HFFc6 (cell line): ENCODE results near the gene LRRFIP2. TPM values are rescaled to one million over a fixed set of nuclear protein-coding genes. Genes with fewer than 3 reads are reported as not detected.
A peak's percentile ranks its signal among the peaks of the same experiment; 100 is the strongest.
"Not testable (repeated sequence)": the region's sequence is repeated elsewhere in the genome, so short reads cannot be mapped to it uniquely, and the experiment has no call there.

ENCODE experiments used
- DNase-seq: peaks from one replicate; pipeline ENCODE4 v3.0.0-alpha.2; 2018
- H3K27ac Mint-ChIP-seq: 2 replicates; pipeline ENCODE4 v1.8.0; 2020; ENCODE audit warnings: mild to moderate bottlenecking, mixed read lengths
- H3K27me3 Mint-ChIP-seq: 2 replicates; pipeline ENCODE4 v1.8.0; 2021; ENCODE audit warnings: mild to moderate bottlenecking, moderate library complexity, mixed read lengths; ENCODE audit not compliant: insufficient read depth
- H3K36me3 Mint-ChIP-seq: 2 replicates; pipeline ENCODE4 v1.8.0; 2021; ENCODE audit warnings: low read depth, mixed read lengths
- H3K4me1 Mint-ChIP-seq: 2 replicates; pipeline ENCODE4 v1.8.0; 2020; ENCODE audit warnings: low read depth, mixed read lengths
- H3K4me3 Mint-ChIP-seq: 2 replicates; pipeline ENCODE4 v1.8.0; 2020; ENCODE audit warnings: mild to moderate bottlenecking, moderate library complexity, mixed read lengths
- H3K9me3 Mint-ChIP-seq: 2 replicates; pipeline ENCODE4 v1.8.0; 2020; ENCODE audit warnings: mild to moderate bottlenecking, mixed read lengths
- CTCF ChIP-seq: fragments of 200-600 bp; sonication (generic); IDR thresholded peaks from 2 replicates; pipeline ENCODE4 v1.5.0; 2021; ENCODE audit warnings: antibody characterized with exemption, mild to moderate bottlenecking
- long read RNA-seq: library from polyadenylated mRNA; unstranded; transcript quantifications from one replicate; pipeline ENCODE4 v2.0.0, GENCODE V29; 2019
- total RNA-seq, 6 experiments: library from RNA; stranded (reverse); fragmentation: NEBNext Ultra II Directional; extraction: Animal tissue kit (Norgen Biotek cat#: 25700); gene quantifications; 2 replicates in 1 of 6; 3 replicates in 5 of 6; pipeline ENCODE4 v1.2.3, GENCODE V29; 2021

Gene LRRFIP2
- total RNA-seq: 100 to 1,000 TPM; 124 to 151 (median 134) TPM
- long read RNA-seq, transcript LRRFIP2-202 (14 exons, 2,821 nt): minor isoform, 5 of 199 reads
- long read RNA-seq, transcript LRRFIP2-209 (15 exons, 1,989 nt): minor isoform, 11 of 199 reads
- long read RNA-seq, transcript LRRFIP2-205 (15 exons, 2,522 nt): major isoform, 82 of 199 reads
- long read RNA-seq, partial matches to known transcripts: 32 of 199 reads
- long read RNA-seq, other reads (novel, unspliced or antisense): 58 of 199 reads

- Mint-ChIP-seq H3K4me3 (peak within 1 kb of the TSS; percentile 91), H3K9me3 (no peaks in the 10 kb centered on the region), H3K36me3 (peaks cover 64% of the 10 kb centered on the region), H3K27ac (peak within 1 kb of the TSS; percentile 86), H3K27me3 (no peaks in the 10 kb centered on the region; the same call in 1 of the 2 replicates), H3K4me1 (peaks cover 74% of the 10 kb centered on the region)
- DNase-seq: peak; percentile 85
- TF ChIP-seq CTCF: no peak
These were observed at the start of gene LRRFIP2 for GRCh38 chr3:37174532-37175126. TSS of gene LRRFIP2 (minus strand) at chr3:37174582. CDS start at chr3:37148983, 25,599 bp downstream.

GRCh38 chr3:37223576-37223975 lies 49.2 kb upstream of the LRRFIP2 start:
- no peak overlapping the region for H3K27ac Mint-ChIP-seq
- H3K27me3 Mint-ChIP-seq: peaks cover 17% of the 10 kb centered on the region
- H3K4me1 Mint-ChIP-seq: peaks cover 31% of the 10 kb centered on the region
- no peaks in the 10 kb centered on the region for H3K36me3 Mint-ChIP-seq
- TF ChIP-seq CTCF: no peak
- DNase-seq: no peak
- no peak overlapping the region for H3K4me3 Mint-ChIP-seq
- H3K9me3 Mint-ChIP-seq: no peaks in the 10 kb centered on the region

GRCh38 chr3:37223141-37223558 lies 48.8 kb upstream of the LRRFIP2 start:
- Mint-ChIP-seq H3K9me3 (no peaks in the 10 kb centered on the region), H3K36me3 (no peaks in the 10 kb centered on the region), H3K27ac (no peak overlapping the region), H3K4me3 (no peak overlapping the region; the same call in 1 of the 2 replicates), H3K4me1 (peaks cover 31% of the 10 kb centered on the region), H3K27me3 (peaks cover 17% of the 10 kb centered on the region)
- no peak for TF ChIP-seq CTCF
- peak; percentile 42 for DNase-seq

- DNase-seq, H3K27ac Mint-ChIP-seq, H3K4me3 Mint-ChIP-seq, H3K36me3 Mint-ChIP-seq, H3K9me3 Mint-ChIP-seq: not testable (repeated sequence)
- H3K27me3 Mint-ChIP-seq: peaks cover 14% of the 10 kb centered on the region
- peaks cover 31% of the 10 kb centered on the region for H3K4me1 Mint-ChIP-seq
These were observed 48.2 kb upstream of the LRRFIP2 start for GRCh38 chr3:37222542-37222941.

- Mint-ChIP-seq H3K27ac (peak overlapping the region; percentile 70), H3K4me1 (peaks cover 31% of the 10 kb centered on the region), H3K27me3 (peaks cover 13% of the 10 kb centered on the region), H3K9me3 (no peaks in the 10 kb centered on the region), H3K36me3 (no peaks in the 10 kb centered on the region), H3K4me3 (peak overlapping the region; percentile 15; the same call in 1 of the 2 replicates)
- no peak for TF ChIP-seq CTCF
- peak; percentile 76 for DNase-seq
These were observed 47.0 kb upstream of the LRRFIP2 start for GRCh38 chr3:37221407-37221806.

- DNase-seq: no peak
- H3K27me3 Mint-ChIP-seq: peaks cover 5% of the 10 kb centered on the region
- no peaks in the 10 kb centered on the region for H3K9me3 Mint-ChIP-seq
- TF ChIP-seq CTCF: no peak
- H3K27ac Mint-ChIP-seq: no peak overlapping the region
- no peak overlapping the region for H3K4me3 Mint-ChIP-seq
- H3K4me1 Mint-ChIP-seq: peaks cover 31% of the 10 kb centered on the region
- H3K36me3 Mint-ChIP-seq: no peaks in the 10 kb centered on the region
These were observed 44.9 kb upstream of the LRRFIP2 start for GRCh38 chr3:37219266-37219665.
